OCI-LY3 (cell line): ENCODE data around the gene QRSL1.
A peak's percentile ranks its signal among the peaks of the same experiment; 100 is the strongest.

Source experiments
- H2AFZ ChIP-seq: fragments of 200-600, 300-600 bp; shearing (Covaris generic); 2 replicates; pipeline ENCODE4 v1.6.0; 2014; ENCODE audit warnings: antibody characterized with exemption, low read depth, low read length
- H3K27ac ChIP-seq: fragments of 200-600, 300-600 bp; sonication (generic); 2 replicates; pipeline ENCODE4 v1.5.1; 2014; ENCODE audit warnings: mild to moderate bottlenecking, low read length, moderate library complexity, mixed read lengths
- H3K27me3 ChIP-seq: fragments of 200-600, 300-600 bp; sonication (generic); 2 replicates; pipeline ENCODE4 v1.6.1; 2014; ENCODE audit warnings: low read depth, low read length, mixed read lengths
- H3K36me3 ChIP-seq: fragments of 200-600, 300-600 bp; sonication (generic); replicated peaks from 2 replicates; pipeline ENCODE3; 2014; ENCODE audit warnings: low read depth, low read length, mixed read lengths
- H3K4me1 ChIP-seq: fragments of 300-600, 200-600 bp; sonication (generic); 2 replicates; pipeline ENCODE4 v1.6.1; 2014; ENCODE audit warnings: low read length, mixed read lengths
- H3K4me2 ChIP-seq: fragments of 200-600, 300-600 bp; sonication (generic); 2 replicates; pipeline ENCODE4 v1.6.1; 2014; ENCODE audit warnings: low read length, mixed read lengths
- H3K4me3 ChIP-seq: fragments of 300-600, 200-600 bp; sonication (generic); 2 replicates; pipeline ENCODE4 v1.5.1; 2014; ENCODE audit warnings: antibody characterized with exemption, mild to moderate bottlenecking, low read length, moderate library complexity
- H3K79me2 ChIP-seq: fragments of 300-600, 200-600 bp; shearing (Covaris generic); 2 replicates; pipeline ENCODE4 v1.6.1; 2014; ENCODE audit warnings: mild to moderate bottlenecking, low read length, mixed read lengths
- H3K9ac ChIP-seq: fragments of 300-600, 200-600 bp; shearing (Covaris generic); 2 replicates; pipeline ENCODE4 v1.6.0; 2014; ENCODE audit warnings: mild to moderate bottlenecking, low read length, moderate library complexity
- H3K9me3 ChIP-seq: fragments of 200-600, 300-600 bp; shearing (Covaris generic); 2 replicates; pipeline ENCODE4 v1.6.1; 2014; ENCODE audit warnings: low read length, mixed read lengths; ENCODE audit not compliant: insufficient read depth
- H4K20me1 ChIP-seq: fragments of 200-600, 300-600 bp; sonication (generic); 2 replicates; pipeline ENCODE4 v1.6.1; 2016; ENCODE audit warnings: low read length, mixed read lengths; ENCODE audit not compliant: insufficient read depth
- EZH2phosphoT487 ChIP-seq: fragments of 200-600 bp; shearing (Covaris generic); IDR thresholded peaks from 2 replicates; pipeline ENCODE4 v1.6.1; 2018; ENCODE audit warnings: antibody characterized with exemption, mixed run types, low read depth
- TF ChIP-seq, protein P1 (sequence below): fragments of 200-600, 300-600 bp; sonication (generic); IDR thresholded peaks from 2 replicates; pipeline ENCODE4 v1.5.1; 2014; ENCODE audit warnings: antibody characterized with exemption, low read length, low read depth

The QRSL1 gene

DNA sequence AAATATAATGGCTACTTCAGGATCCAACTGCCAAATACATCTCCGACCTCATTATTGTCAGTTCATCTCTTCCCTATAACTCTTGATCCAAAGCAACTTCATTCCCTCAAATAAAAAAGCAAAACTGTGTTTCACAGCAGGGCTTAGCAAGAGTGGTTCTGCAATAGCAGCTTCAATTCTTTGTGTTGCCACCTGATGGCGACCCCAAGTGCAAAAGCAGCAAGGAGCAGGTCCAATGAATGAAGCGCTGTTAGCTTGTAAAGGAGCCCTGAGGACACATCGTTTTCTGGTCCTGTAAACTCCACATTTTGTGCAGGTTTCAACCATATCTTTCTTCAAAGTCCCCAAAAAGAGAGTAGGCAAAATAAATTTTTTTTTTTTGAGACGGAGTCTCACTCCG, 19.7 kb upstream of the QRSL1 start:
- Histone ChIP-seq H3K36me3 (peaks cover 6% of the 10 kb centered on the region), H3K27ac (no peak overlapping the region)
- no peak for TF ChIP-seq EZH2phosphoT487
- TF ChIP-seq, protein P1, sequence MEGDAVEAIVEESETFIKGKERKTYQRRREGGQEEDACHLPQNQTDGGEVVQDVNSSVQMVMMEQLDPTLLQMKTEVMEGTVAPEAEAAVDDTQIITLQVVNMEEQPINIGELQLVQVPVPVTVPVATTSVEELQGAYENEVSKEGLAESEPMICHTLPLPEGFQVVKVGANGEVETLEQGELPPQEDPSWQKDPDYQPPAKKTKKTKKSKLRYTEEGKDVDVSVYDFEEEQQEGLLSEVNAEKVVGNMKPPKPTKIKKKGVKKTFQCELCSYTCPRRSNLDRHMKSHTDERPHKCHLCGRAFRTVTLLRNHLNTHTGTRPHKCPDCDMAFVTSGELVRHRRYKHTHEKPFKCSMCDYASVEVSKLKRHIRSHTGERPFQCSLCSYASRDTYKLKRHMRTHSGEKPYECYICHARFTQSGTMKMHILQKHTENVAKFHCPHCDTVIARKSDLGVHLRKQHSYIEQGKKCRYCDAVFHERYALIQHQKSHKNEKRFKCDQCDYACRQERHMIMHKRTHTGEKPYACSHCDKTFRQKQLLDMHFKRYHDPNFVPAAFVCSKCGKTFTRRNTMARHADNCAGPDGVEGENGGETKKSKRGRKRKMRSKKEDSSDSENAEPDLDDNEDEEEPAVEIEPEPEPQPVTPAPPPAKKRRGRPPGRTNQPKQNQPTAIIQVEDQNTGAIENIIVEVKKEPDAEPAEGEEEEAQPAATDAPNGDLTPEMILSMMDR, result peak; percentile 57

DNA sequence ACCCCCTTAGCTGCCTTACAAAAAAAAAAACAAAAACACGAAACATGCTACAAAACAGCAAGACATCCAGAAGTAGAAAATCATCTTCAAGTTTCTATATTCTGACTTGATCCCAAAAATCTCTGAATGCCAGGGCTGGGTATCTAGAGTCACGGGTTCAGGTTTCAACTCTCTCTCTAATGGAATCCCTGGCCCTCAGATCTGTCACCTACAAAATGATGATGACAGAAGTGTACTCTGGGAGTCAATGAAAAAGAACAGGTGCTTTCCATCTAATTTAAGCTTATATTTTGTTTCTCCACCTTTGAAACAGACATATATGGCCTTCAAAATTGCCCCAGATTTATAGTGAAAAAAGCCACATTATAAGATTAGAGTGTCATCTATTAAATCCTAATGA, 18.3 kb upstream of the QRSL1 start:
- no peak overlapping the region for H3K9ac ChIP-seq
- H4K20me1 ChIP-seq, result no peaks in the 10 kb centered on the region
- TF ChIP-seq EZH2phosphoT487, result no peak
- TF ChIP-seq, protein P1, result no peak
- H3K9me3 ChIP-seq, result no peaks in the 10 kb centered on the region
- no peak overlapping the region for H3K27ac ChIP-seq
- H3K36me3 ChIP-seq, result peaks cover 6% of the 10 kb centered on the region
- H3K27me3 ChIP-seq, result no peaks in the 10 kb centered on the region
- H2AFZ ChIP-seq, result no peak overlapping the region
- H3K79me2 ChIP-seq, result peaks cover 5% of the 10 kb centered on the region
- H3K4me2 ChIP-seq, result no peak overlapping the region
- H3K4me1 ChIP-seq, result peaks cover 57% of the 10 kb centered on the region
- H3K4me3 ChIP-seq, result no peak overlapping the region

More for the DNA sequence above, 19.7 kb upstream of the QRSL1 start:
- Histone ChIP-seq H3K4me3 (no peak overlapping the region), H3K4me2 (no peak overlapping the region), H3K79me2 (peaks cover 5% of the 10 kb centered on the region), H2AFZ (no peak overlapping the region), H3K4me1 (peaks cover 51% of the 10 kb centered on the region), H4K20me1 (no peaks in the 10 kb centered on the region), H3K27me3 (no peaks in the 10 kb centered on the region), H3K9me3 (no peaks in the 10 kb centered on the region), H3K9ac (no peak overlapping the region)

- no peaks in the 10 kb centered on the region for H3K27me3 ChIP-seq
- peak overlapping the region; percentile 54 for H3K9ac ChIP-seq
- peak overlapping the region; percentile 62 for H3K4me2 ChIP-seq
- no peak for TF ChIP-seq EZH2phosphoT487
- TF ChIP-seq, protein P1, result no peak
- H3K9me3 ChIP-seq, result no peaks in the 10 kb centered on the region
- H3K4me3 ChIP-seq, result peak overlapping the region; percentile 32; the same call in 1 of the 2 replicates
- H3K36me3 ChIP-seq, result peaks cover 13% of the 10 kb centered on the region
- no peaks in the 10 kb centered on the region for H4K20me1 ChIP-seq
- no peak overlapping the region for H2AFZ ChIP-seq
- peaks cover 50% of the 10 kb centered on the region for H3K4me1 ChIP-seq
- peak overlapping the region; percentile 84 for H3K27ac ChIP-seq
- H3K79me2 ChIP-seq, result peaks cover 5% of the 10 kb centered on the region
Measured at GRCh38 chr6:106612671-106613416, 16.5 kb upstream of the QRSL1 start.

GRCh38 chr6:106613590-106613989, 15.8 kb upstream of the QRSL1 start:
- Histone ChIP-seq H3K9ac (peak overlapping the region; percentile 54), H3K4me2 (peak overlapping the region; percentile 62)
- TF ChIP-seq, protein P1, result no peak
- TF ChIP-seq EZH2phosphoT487, result no peak

More at GRCh38 chr6:106613590-106613989, 15.8 kb upstream of the QRSL1 start:
- H3K4me3 ChIP-seq, result no peak overlapping the region; the same call in 1 of the 2 replicates
- no peaks in the 10 kb centered on the region for H4K20me1 ChIP-seq
- no peaks in the 10 kb centered on the region for H3K9me3 ChIP-seq
- peaks cover 5% of the 10 kb centered on the region for H3K79me2 ChIP-seq
- H3K4me1 ChIP-seq, result peaks cover 44% of the 10 kb centered on the region
- H3K36me3 ChIP-seq, result peaks cover 18% of the 10 kb centered on the region
- no peaks in the 10 kb centered on the region for H3K27me3 ChIP-seq
- peak overlapping the region; percentile 84 for H3K27ac ChIP-seq
- no peak overlapping the region for H2AFZ ChIP-seq
